Hematopoietic multipotent progenitor cell treated with erythropoietin and hydrocortisone succinate and interleukin-3 and kit ligand, for 15 days (in vitro differentiated cells): ENCODE results near the gene NAPB.
"Not testable (repeated sequence)": the region's sequence is repeated elsewhere in the genome, so short reads cannot be mapped to it uniquely, and the experiment has no call there.

Experiments
- DNase-seq: peaks from one replicate; pipeline ENCODE4 v3.0.0-alpha.2; 2015; ENCODE audit warnings: low spot score

Gene NAPB

DNA sequence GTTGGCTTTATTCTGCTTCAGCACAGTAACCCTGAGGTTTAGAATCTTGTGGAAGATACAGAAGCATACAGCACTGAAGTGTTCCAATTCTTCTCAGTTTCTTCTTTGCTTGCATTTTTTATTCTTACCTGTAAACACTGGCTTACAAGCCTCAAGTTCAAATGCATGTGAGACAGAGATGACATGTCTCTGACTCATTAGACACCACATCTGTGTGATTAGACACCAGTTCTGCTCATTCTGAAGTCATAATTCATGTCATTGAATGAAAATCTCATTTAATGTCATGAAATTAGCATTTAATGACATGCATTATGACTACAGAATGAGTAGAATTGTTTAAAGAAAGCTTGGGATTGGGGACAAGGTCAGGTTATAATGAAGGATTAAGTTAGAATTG, 53.5 kb downstream of the NAPB start:
- no peak for DNase-seq

- DNase-seq: peak; percentile 50
These were observed 54.9 kb downstream of the NAPB start for GRCh38 chr20:23366384-23366783.

DNA sequence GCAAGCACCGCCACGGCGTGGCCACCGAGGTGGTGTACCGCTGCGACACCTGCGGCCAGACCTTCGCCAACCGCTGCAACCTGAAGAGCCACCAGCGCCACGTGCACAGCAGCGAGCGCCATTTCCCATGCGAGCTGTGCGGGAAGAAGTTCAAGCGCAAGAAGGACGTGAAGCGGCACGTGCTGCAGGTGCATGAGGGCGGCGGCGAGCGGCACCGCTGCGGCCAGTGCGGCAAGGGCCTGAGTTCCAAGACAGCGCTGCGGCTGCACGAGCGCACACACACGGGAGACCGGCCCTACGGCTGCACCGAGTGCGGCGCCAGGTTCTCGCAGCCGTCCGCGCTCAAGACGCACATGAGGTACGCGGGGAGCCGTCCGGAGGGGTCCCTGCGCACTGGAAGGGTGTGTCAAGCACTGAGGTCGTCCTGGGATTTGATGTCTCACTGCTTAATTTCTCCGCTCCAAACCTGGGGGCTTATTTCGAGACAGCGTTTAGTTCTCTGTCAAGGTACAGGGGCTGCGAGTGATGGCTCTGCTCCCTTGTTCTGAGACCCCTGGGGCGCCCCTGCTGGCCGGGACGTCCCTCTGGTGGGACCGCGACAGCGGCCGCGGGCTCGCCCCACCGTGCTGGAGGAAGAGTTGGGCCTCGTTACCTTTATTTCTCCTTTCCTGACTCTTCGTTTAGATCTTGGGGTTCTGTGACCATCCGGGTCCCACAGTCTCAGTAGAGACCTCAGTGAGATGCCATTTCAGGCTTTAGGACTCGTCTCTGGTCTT, 55.7 kb downstream of the NAPB start:
- no peak for DNase-seq

- DNase-seq: no peak
These were observed 58.0 kb downstream of the NAPB start for GRCh38 chr20:23363257-23363649.

- DNase-seq: peak; percentile 25
These were observed 58.7 kb downstream of the NAPB start for GRCh38 chr20:23362392-23363256.

- DNase-seq: peak; percentile 99
These were observed 59.6 kb downstream of the NAPB start, which contains the start of gene GZF1 for GRCh38 chr20:23361476-23362391. GZF1 (plus strand) TSS chr20:23362182; CDS start chr20:23364384, 2,202 bp downstream.

DNA sequence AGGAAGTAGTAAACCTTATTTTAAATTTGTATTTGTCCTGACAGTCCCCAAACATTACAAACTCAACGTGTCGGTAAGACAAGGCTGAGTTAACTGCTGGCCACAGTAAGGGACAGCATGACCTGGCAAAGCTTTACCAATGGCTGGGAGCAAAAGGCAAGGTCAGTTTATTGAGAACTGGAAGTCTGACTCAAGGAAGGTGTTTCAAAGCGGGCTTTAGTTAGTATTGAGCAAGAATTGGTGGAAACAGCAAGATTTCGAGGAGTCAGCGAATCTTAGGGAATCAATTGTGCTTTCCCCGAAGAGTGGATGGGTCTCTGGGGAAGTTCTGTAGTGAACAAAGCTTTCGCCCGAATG, 60.2 kb downstream of the NAPB start:
- peak; percentile 45 for DNase-seq

DNA sequence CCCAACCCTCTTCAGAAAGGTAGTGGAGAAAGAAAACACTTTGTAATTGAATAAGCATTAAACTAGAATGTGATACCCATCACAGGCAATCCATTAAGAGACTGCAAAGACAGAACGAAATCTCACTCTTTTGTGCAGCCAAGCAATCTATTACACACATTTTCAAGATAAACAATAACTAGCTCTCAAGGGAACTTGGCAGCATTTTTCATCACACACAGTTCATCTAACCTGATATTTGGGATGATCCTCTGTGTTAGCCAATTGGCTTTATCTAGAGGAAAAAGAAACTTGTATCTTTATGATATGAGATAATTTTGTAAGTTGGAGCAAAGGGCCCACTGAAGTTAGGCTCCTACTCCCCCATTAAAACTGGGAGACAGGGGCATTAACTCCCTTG, 60.8 kb downstream of the NAPB start:
- DNase-seq: no peak

GRCh38 chr20:23358923-23359593, 62.2 kb downstream of the NAPB start:
- no peak for DNase-seq

DNA sequence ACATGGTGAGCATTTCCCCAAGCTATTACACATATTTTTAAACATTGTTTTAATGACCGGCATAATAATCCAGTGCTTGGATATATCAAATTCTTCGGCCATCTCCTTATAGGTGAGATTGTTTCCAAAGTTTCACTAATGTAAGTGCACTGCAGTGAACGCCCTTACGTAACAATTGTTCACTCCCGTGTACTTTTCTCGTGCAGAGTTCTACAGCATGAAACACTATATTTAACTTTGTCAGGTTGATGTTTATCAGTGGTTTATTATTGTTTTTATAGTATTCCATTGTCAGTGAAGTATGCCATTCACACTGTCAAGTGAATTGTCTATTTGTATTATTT, 62.8 kb downstream of the NAPB start:
- no peak for DNase-seq

GRCh38 chr20:23357767-23358562, 63.3 kb downstream of the NAPB start:
- peak; percentile 100 for DNase-seq

GRCh38 chr20:23356203-23356602, 65.1 kb downstream of the NAPB start:
- no peak for DNase-seq

DNA sequence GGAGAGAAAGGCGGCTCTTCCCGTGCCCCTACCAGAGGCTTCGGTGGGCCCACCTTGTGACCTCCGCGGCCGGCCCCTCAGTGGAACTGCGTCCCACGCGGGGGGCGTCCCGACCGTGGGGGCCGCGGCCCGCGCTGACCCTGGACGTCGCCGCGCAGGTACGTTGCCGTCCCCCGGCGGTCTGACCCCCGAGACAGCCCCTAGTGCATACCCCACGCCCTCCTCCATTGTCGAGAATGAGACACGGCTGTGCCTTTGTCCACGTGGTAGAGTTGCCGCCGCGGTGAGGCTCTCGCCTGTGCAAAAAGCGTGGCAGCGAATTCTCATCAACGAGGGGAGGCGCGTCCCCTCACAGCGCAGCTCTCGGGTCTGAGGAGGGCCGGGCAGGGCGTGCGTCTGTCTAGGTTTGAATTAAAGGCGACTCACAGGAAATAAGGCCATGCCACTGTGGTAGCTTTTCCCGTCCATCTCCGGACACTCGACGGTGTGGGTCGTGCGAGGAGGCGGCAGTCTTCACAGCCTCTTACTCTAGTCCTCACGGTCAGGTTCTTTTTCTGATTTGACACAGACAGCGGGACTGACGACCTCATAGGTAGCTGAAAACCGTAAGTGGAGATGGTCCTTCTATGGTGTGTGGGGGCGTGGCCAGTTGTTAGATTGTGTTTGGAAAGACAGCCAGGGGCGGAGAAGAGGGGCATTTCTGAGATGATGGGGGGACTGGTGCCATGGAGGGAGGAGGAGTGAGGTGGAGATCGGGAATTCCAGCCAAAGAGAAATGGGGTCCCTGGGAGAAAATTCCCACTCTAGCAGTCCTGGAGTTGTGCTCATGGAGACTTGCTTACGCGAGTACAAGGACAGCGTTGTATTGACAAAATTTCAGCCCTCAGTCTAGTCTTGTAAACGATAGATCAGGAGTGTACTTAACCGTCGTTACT, 70.1 kb downstream of the NAPB start:
- DNase-seq: peak; percentile 36

GRCh38 chr20:23350196-23350903, 70.9 kb downstream of the NAPB start, which contains the start of gene NXT1:
NXT1 (plus strand) TSS chr20:23350791; CDS start chr20:23354042, 3,251 bp downstream.
- DNase-seq: peak; percentile 96

DNA sequence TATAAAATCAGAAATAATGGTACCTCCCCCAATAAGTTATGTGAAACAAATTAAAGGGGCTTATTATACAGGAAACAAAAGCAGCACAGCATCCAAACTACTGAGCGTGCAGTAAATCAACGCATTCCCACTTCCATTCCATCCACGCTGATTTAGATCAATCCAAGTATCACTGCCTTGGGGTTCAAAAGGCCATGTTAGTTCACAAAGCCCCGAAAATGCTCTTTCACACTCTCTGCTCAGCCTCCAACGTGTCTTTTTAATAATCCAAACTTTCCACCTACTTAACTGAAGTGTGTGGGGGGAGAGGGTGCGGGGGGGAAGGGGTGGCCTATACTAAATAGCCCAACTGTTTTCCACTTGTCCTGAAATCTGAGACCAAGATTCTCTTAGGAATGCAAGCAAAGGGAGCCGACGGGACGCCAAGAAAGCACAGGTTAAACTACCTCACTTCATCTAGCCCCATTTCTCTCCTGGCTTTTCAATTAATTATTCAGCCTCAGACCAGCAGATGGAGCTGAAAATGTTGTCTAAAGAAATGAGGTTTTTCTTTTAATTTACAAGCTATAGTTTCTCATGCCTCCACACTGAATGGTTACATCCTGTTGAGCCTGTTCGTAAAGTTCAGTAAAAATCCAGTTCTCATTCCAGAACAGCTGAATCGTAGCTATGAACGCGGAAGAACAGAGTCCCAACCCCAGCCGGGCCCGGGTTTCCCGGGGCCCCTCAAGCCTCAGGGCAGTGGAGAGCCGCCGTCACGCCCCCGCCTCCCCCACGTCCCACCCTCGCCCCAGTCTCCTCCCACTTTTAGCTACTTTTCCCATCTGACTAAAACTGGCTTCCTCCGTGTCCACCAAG, 71.7 kb downstream of the NAPB start:
- DNase-seq: peak; percentile 57

DNA sequence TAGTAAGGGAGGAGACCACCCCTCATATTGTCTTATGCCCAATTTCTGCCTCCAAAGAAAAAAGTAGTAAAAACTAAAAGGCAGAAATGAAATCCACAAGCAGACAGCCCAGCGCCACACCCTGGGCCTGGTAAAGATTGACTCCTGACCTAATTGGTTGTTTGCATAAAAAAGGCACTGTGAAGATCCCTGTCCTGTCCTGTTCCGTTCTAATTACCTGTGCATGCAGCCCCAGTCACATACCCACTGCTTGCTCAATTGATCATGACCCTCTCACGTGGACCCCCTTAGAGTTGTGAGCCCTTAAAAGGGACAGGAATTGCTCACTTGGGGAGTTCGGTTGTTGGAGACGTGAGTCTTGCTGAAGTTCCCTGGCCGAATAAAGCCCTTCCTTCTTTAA, 72.8 kb downstream of the NAPB start:
- not testable (repeated sequence) for DNase-seq

- no peak for DNase-seq
These were observed 73.5 kb downstream of the NAPB start for GRCh38 chr20:23347791-23348190.

GRCh38 chr20:23346002-23346401, 75.3 kb downstream of the NAPB start:
- no peak for DNase-seq
